Measurements from ENCODE around the gene STMN3.
"Not testable (repeated sequence)": the region's sequence is repeated elsewhere in the genome, so short reads cannot be mapped to it uniquely, and the experiment has no call there.

STMN3 gene

GRCh38 chr20:63612276-63612931, 40.8 kb downstream of the STMN3 start:
- no peak for DNase-seq (ENCODE audit: low spot score)

- no peak for DNase-seq (ENCODE audit: low spot score)
These were observed 41.6 kb downstream of the STMN3 start for GRCh38 chr20:63611646-63612045.

- DNase-seq (ENCODE audit: low spot score), result no peak
These were observed 42.4 kb downstream of the STMN3 start for GRCh38 chr20:63610581-63611435.

- no peak for DNase-seq (ENCODE audit: low spot score)
These were observed 46.5 kb downstream of the STMN3 start for GRCh38 chr20:63606686-63607085.

- DNase-seq (ENCODE audit: low spot score), result no peak
These were observed 50.9 kb downstream of the STMN3 start for GRCh38 chr20:63602321-63602720.

- DNase-seq (ENCODE audit: low spot score), result not testable (repeated sequence)
These were observed 51.5 kb downstream of the STMN3 start for GRCh38 chr20:63601679-63602078.

- DNase-seq (ENCODE audit: low spot score), result no peak
These were observed 53.7 kb downstream of the STMN3 start for GRCh38 chr20:63599396-63600050.

GRCh38 chr20:63598479-63599395, 54.5 kb downstream of the STMN3 start:
- DNase-seq (ENCODE audit: low spot score), result no peak

GRCh38 chr20:63597651-63598478, 55.4 kb downstream of the STMN3 start:
- DNase-seq (ENCODE audit: low spot score), result no peak

GRCh38 chr20:63596423-63596822, 56.8 kb downstream of the STMN3 start:
- no peak for DNase-seq (ENCODE audit: low spot score)

GRCh38 chr20:63595416-63596127, 57.7 kb downstream of the STMN3 start:
- no peak for DNase-seq (ENCODE audit: low spot score)

- no peak for DNase-seq (ENCODE audit: low spot score)
These were observed 59.1 kb downstream of the STMN3 start for GRCh38 chr20:63594043-63594561.

GRCh38 chr20:63592661-63593060, 60.6 kb downstream of the STMN3 start:
- no peak for DNase-seq (ENCODE audit: low spot score)

GRCh38 chr20:63591786-63592355, 61.4 kb downstream of the STMN3 start:
- no peak for DNase-seq (ENCODE audit: low spot score)

- DNase-seq (ENCODE audit: low spot score), result no peak
These were observed 62.1 kb downstream of the STMN3 start for GRCh38 chr20:63591147-63591533.

- DNase-seq (ENCODE audit: low spot score), result no peak
These were observed 62.7 kb downstream of the STMN3 start for GRCh38 chr20:63590218-63591146.
